WI38 (cell line): ENCODE data around the gene ARHGAP23.

Experiments
- H3K4me3 ChIP-seq: 2 replicates; pipeline ENCODE4 v1.5.1; 2011; ENCODE audit warnings: low read depth, mild to moderate bottlenecking, control low read depth, low read length
- TF ChIP-seq, protein P1 (sequence below): IDR thresholded peaks from 2 replicates; pipeline ENCODE4 v1.5.1; 2012; ENCODE audit warnings: low read depth, mild to moderate bottlenecking, control low read depth, low read length

ARHGAP23 gene

DNA sequence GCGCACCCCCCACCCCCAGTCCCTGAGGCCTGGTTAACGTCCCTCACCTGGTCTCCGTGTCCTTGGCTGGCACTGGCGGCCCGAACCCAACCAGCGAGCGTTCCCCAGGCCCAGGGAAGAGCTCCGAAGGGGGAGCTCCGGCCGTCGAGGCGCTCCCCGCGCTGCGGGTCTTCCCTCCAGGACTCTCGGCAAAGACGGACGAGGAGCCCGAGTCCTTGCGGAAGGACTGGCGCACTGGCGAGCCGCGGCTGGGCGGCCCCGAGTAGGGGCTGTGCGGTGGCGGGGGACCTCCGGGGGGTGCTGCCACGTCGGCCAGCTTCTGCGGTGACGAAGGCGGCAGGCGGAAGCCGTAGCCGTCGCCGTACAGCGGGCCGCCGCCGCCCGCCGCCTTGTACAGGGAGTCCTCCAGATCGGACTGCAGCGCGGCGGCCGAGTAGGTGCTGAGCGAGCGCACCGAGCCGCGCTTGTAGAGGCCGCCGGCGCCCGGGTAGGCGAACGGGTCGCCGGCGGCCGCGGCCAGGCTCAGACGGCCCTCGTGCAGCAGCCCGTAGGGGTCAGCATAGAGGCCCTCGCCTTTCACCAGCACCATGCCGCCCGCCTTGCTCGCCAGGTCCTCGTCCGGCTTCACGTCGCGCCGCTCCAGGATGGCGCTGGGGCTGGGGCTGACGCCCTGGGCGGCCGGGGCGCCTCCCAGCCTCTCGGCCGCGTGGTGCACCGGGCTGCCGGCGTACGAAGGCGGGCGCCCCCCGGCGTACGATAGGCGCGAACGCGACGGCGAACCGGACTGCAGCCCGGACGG is 133.4 kb downstream of the ARHGAP23 start:
- no peak overlapping the region for H3K4me3 ChIP-seq
- TF ChIP-seq, protein P1, sequence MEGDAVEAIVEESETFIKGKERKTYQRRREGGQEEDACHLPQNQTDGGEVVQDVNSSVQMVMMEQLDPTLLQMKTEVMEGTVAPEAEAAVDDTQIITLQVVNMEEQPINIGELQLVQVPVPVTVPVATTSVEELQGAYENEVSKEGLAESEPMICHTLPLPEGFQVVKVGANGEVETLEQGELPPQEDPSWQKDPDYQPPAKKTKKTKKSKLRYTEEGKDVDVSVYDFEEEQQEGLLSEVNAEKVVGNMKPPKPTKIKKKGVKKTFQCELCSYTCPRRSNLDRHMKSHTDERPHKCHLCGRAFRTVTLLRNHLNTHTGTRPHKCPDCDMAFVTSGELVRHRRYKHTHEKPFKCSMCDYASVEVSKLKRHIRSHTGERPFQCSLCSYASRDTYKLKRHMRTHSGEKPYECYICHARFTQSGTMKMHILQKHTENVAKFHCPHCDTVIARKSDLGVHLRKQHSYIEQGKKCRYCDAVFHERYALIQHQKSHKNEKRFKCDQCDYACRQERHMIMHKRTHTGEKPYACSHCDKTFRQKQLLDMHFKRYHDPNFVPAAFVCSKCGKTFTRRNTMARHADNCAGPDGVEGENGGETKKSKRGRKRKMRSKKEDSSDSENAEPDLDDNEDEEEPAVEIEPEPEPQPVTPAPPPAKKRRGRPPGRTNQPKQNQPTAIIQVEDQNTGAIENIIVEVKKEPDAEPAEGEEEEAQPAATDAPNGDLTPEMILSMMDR: no peak
